GM21825 (cell line): ENCODE results near the gene AMD1.

ENCODE experiments used
- ATAC-seq: cut with Tn5 transposase; IDR thresholded peaks from one replicate; pipeline ENCODE4 v1.9.1; 2021; ENCODE audit warnings: mild to moderate bottlenecking, moderate library complexity; ENCODE audit not compliant: unreplicated experiment

The AMD1 gene

GRCh38 chr6:110934381-110934898 lies 59.9 kb downstream of the AMD1 start:
- no peak for ATAC-seq

DNA sequence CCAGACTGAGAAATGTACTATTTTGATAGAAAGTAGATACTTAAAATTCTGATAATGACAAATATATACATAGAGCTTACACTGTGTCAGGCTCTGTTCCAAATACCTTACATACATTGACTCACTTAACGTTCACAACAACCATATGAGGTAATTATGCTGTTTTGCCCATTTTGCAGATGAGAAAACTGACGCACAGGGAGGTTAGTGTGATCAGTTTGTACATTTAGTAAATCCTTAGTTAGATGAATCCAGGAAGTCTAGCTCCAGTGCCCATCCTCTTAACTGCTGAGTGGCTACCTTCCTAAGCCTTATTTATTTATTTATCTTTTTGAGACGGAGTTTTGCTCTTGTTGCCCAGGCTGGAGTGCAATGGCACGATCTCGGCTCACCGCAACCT lies 60.6 kb downstream of the AMD1 start:
- ATAC-seq = no peak

- ATAC-seq = no peak
These were observed 63.6 kb downstream of the AMD1 start for GRCh38 chr6:110938171-110938570.

DNA sequence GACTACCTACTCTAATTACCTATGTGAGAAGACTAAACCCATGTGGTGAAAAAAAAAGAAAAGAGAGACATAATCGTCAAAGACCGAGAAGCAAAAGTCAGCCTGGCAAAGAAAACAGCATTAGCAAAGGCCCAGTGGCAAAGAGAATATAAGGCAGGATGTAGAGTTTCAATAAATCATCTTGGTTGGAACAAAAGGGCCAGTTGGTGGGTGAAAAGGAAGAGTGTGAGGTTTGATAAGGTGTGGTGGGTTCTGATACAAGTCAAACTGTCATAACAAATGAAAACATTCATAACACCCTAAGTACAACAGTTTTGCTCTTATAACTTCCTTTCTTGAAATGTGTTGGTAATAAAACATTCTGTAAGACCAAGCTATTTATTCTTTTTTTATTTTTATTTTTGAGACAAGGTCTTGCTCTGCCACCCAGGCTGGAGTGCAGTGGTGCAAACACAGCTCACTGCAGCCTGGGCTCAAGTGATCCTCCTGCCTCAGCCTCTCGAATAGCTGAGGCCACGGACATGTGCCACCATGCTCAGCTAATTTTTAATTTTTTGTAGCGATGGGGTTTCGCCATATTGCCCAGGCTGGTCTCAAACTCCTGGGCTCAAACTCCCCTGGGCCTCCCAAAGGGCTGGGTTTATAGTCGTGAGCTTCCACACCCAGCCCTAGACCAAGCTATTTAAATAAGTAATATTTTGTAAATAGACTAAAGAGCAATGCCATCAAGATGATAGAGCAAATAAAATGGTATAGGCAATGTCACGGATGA lies 65.0 kb downstream of the AMD1 start:
- no peak for ATAC-seq

- peak; percentile 99 for ATAC-seq
These were observed 70.1 kb downstream of the AMD1 start for GRCh38 chr6:110944681-110945151.
